Measurements from ENCODE around the gene URAD.

GRCh38 chr13:27997904-27998522 lies 9.5 kb upstream of the URAD start:
- TF ChIP-seq POLR2A (IDR thresholded peaks at IDR 0.05) = no peak
- TF ChIP-seq CTCF (IDR thresholded peaks at IDR 0.05) = no peak

Measured in ovary (tissue), 3 donors.